Type B pancreatic cell (in vitro differentiated cells): ENCODE data around the gene PGBD2. TPM values are rescaled to one million over a fixed set of nuclear protein-coding genes. Genes with fewer than 3 reads are reported as not detected.
"Not testable (repeated sequence)": the region's sequence is repeated elsewhere in the genome, so short reads cannot be mapped to it uniquely, and the experiment has no call there.

ENCODE experiments used
- DNase-seq: peaks from one replicate; pipeline ENCODE4 v3.0.0; 2021; ENCODE audit warnings: mixed read lengths; ENCODE audit not compliant: unreplicated experiment; ENCODE audit errors: extremely low spot score
- H3K27ac Mint-ChIP-seq: 2 replicates; pipeline ENCODE4 v1.8.0; 2021; ENCODE audit warnings: mild to moderate bottlenecking, mixed read lengths
- H3K27me3 Mint-ChIP-seq: 2 replicates; pipeline ENCODE4 v1.8.0; 2021; ENCODE audit warnings: mixed read lengths
- H3K36me3 Mint-ChIP-seq: 2 replicates; pipeline ENCODE4 v1.8.0; 2021; ENCODE audit warnings: mixed read lengths
- H3K4me1 Mint-ChIP-seq: one replicate; pipeline ENCODE4 v1.8.0; 2021; ENCODE audit warnings: mixed read lengths; ENCODE audit not compliant: unreplicated experiment
- H3K4me3 Mint-ChIP-seq: 2 replicates; pipeline ENCODE4 v1.8.0; 2021; ENCODE audit warnings: mild to moderate bottlenecking, mixed read lengths
- H3K9me3 Mint-ChIP-seq: 2 replicates; pipeline ENCODE4 v1.8.0; 2021; ENCODE audit warnings: mixed read lengths
- CTCF ChIP-seq: fragments of 200-600 bp; sonication (generic); conservative IDR thresholded peaks from 2 replicates; pipeline ENCODE4 v1.5.0; 2021; ENCODE audit warnings: antibody characterized with exemption, mild to moderate bottlenecking
- total RNA-seq: library from RNA; stranded (reverse); gene quantifications from 2 replicates; pipeline ENCODE4 v1.2.1, GENCODE V29; 2021; ENCODE audit warnings: low replicate concordance

The PGBD2 gene
- total RNA-seq, 1 donor from 2014 or later: 14.8 TPM

GRCh38 chr1:248914796-248915381, 8.9 kb downstream of the PGBD2 start:
- Mint-ChIP-seq H3K27ac (no peak overlapping the region), H3K36me3 (peaks cover 37% of the 10 kb centered on the region)

GRCh38 chr1:248918131-248918530, 12.1 kb downstream of the PGBD2 start:
- Mint-ChIP-seq H3K27ac (no peak overlapping the region), H3K4me1 (no peaks in the 10 kb centered on the region), H3K36me3 (peaks cover 52% of the 10 kb centered on the region), H3K9me3 (no peaks in the 10 kb centered on the region), H3K27me3 (no peaks in the 10 kb centered on the region), H3K4me3 (no peak overlapping the region)
- no peak for TF ChIP-seq CTCF
- DNase-seq: no peak

More at GRCh38 chr1:248914796-248915381, 8.9 kb downstream of the PGBD2 start:
- no peaks in the 10 kb centered on the region for H3K9me3 Mint-ChIP-seq
- TF ChIP-seq CTCF: no peak
- no peak for DNase-seq
- H3K27me3 Mint-ChIP-seq: no peaks in the 10 kb centered on the region
- H3K4me3 Mint-ChIP-seq: no peak overlapping the region
- H3K4me1 Mint-ChIP-seq: peaks cover 1% of the 10 kb centered on the region

- no peaks in the 10 kb centered on the region for H3K9me3 Mint-ChIP-seq
- no peak for DNase-seq
- H3K27me3 Mint-ChIP-seq: no peaks in the 10 kb centered on the region
- no peak overlapping the region for H3K4me3 Mint-ChIP-seq
- H3K27ac Mint-ChIP-seq: no peak overlapping the region
- H3K4me1 Mint-ChIP-seq: peaks cover 6% of the 10 kb centered on the region
- peaks cover 31% of the 10 kb centered on the region for H3K36me3 Mint-ChIP-seq
- no peak for TF ChIP-seq CTCF
Measured at GRCh38 chr1:248923352-248924338, 17.6 kb downstream of the PGBD2 start.

GRCh38 chr1:248924696-248925532, 18.9 kb downstream of the PGBD2 start:
- Mint-ChIP-seq H3K4me3 (no peak overlapping the region), H3K27me3 (no peaks in the 10 kb centered on the region), H3K27ac (no peak overlapping the region), H3K36me3 (peaks cover 23% of the 10 kb centered on the region), H3K4me1 (peaks cover 6% of the 10 kb centered on the region), H3K9me3 (no peaks in the 10 kb centered on the region)
- no peak for DNase-seq
- TF ChIP-seq CTCF: peak; percentile 77

- not testable (repeated sequence) for H3K4me3 Mint-ChIP-seq, H3K27me3 Mint-ChIP-seq, H3K27ac Mint-ChIP-seq, DNase-seq, H3K9me3 Mint-ChIP-seq, H3K4me1 Mint-ChIP-seq
- peaks cover 17% of the 10 kb centered on the region for H3K36me3 Mint-ChIP-seq
Measured at GRCh38 chr1:248925859-248926258, 19.8 kb downstream of the PGBD2 start.
